Osteoblast (primary cell): ENCODE results near the gene TMEM45A. TPM values are rescaled to one million over a fixed set of nuclear protein-coding genes. Genes with fewer than 3 reads are reported as not detected.
"Not testable (repeated sequence)": the region's sequence is repeated elsewhere in the genome, so short reads cannot be mapped to it uniquely, and the experiment has no call there.

Experiments used
- DNase-seq: peaks from one replicate; pipeline ENCODE4 v3.0.0; 2011; ENCODE audit warnings: low spot score, mixed read lengths; ENCODE audit not compliant: insufficient read length; ENCODE audit errors: missing footprints
- H2AFZ ChIP-seq: 2 replicates; pipeline ENCODE4 v1.6.0; 2011; ENCODE audit warnings: mild to moderate bottlenecking, low read length
- H3K27ac ChIP-seq: 2 replicates; pipeline ENCODE4 v1.5.1; 2011; ENCODE audit warnings: mild to moderate bottlenecking, low read depth, low read length, moderate library complexity
- H3K27me3 ChIP-seq: 2 replicates; pipeline ENCODE4 v1.6.0; 2012; ENCODE audit warnings: mild to moderate bottlenecking, control low read depth, inconsistent platforms, low read length, moderate library complexity; ENCODE audit not compliant: insufficient read depth
- H3K36me3 ChIP-seq: 2 replicates; pipeline ENCODE4 v1.5.1; 2011; ENCODE audit warnings: mild to moderate bottlenecking, low read length, control low read depth, moderate library complexity; ENCODE audit not compliant: insufficient read depth
- H3K4me1 ChIP-seq: 2 replicates; pipeline ENCODE4 v1.5.1; 2011; ENCODE audit warnings: mild to moderate bottlenecking, low read length, control low read depth, moderate library complexity; ENCODE audit not compliant: insufficient read depth
- H3K4me2 ChIP-seq: 2 replicates; pipeline ENCODE4 v1.6.0; 2011; ENCODE audit warnings: mild to moderate bottlenecking, low read length; ENCODE audit not compliant: insufficient read depth
- H3K4me3 ChIP-seq: fragments of 200-600 bp; sonication (generic); 3 replicates; pipeline ENCODE4 v1.5.1; 2012; ENCODE audit warnings: mild to moderate bottlenecking, low read length, inconsistent platforms; ENCODE audit not compliant: insufficient read depth
- H3K79me2 ChIP-seq: 2 replicates; pipeline ENCODE4 v1.6.0; 2012; ENCODE audit warnings: mild to moderate bottlenecking, low read length, control low read depth, inconsistent platforms; ENCODE audit not compliant: insufficient read depth
- H3K9me3 ChIP-seq: 2 replicates; pipeline ENCODE4 v1.5.1; 2011; ENCODE audit warnings: low read depth, low read length, control low read depth
- H4K20me1 ChIP-seq: 2 replicates; pipeline ENCODE4 v1.6.0; 2012; ENCODE audit warnings: mild to moderate bottlenecking, low read length, control low read depth; ENCODE audit not compliant: insufficient read depth
- total RNA-seq: library from RNA; depleted of rRNA; stranded (reverse); fragments of >200 nt; gene quantifications from 2 replicates; pipeline ENCODE4 v1.2.3, GENCODE V29; 2012
- TF ChIP-seq, protein P1 (sequence below): IDR thresholded peaks from 2 replicates; pipeline ENCODE4 v1.5.1; 2011; ENCODE audit warnings: mild to moderate bottlenecking, low read depth, low read length, moderate library complexity; ENCODE audit errors: extremely low read depth

Gene TMEM45A
- total RNA-seq, 1 donor: 35.5 TPM

DNA sequence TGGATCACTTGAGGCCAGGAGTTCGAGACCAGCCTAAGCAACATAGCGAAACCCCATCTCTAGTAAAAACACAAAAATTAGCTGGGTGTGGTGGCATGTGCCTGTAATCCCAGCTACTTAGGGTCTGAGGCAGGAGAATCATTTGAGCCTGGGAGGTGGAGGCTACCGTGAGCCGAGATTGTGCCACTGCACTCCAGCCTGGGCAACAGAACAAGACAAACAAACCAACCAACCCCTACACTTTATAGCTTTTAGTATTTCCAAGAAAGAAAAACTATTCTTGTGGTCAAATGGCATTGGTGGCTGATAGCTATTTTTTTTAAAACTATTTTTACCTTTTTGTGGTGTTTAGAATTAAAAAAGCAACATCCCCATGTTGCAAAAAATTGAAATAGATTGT is 7.2 kb downstream of the TMEM45A start:
- Histone ChIP-seq H3K27ac (no peak overlapping the region), H3K36me3 (no peaks in the 10 kb centered on the region), H3K4me2 (no peak overlapping the region), H3K79me2 (peaks cover 5% of the 10 kb centered on the region), H3K27me3 (no peaks in the 10 kb centered on the region), H4K20me1 (no peaks in the 10 kb centered on the region), H3K4me1 (peaks cover 10% of the 10 kb centered on the region), H3K4me3 (no peak overlapping the region), H2AFZ (no peak overlapping the region), H3K9me3 (no peaks in the 10 kb centered on the region)
- no peak for DNase-seq
- TF ChIP-seq, protein P1, sequence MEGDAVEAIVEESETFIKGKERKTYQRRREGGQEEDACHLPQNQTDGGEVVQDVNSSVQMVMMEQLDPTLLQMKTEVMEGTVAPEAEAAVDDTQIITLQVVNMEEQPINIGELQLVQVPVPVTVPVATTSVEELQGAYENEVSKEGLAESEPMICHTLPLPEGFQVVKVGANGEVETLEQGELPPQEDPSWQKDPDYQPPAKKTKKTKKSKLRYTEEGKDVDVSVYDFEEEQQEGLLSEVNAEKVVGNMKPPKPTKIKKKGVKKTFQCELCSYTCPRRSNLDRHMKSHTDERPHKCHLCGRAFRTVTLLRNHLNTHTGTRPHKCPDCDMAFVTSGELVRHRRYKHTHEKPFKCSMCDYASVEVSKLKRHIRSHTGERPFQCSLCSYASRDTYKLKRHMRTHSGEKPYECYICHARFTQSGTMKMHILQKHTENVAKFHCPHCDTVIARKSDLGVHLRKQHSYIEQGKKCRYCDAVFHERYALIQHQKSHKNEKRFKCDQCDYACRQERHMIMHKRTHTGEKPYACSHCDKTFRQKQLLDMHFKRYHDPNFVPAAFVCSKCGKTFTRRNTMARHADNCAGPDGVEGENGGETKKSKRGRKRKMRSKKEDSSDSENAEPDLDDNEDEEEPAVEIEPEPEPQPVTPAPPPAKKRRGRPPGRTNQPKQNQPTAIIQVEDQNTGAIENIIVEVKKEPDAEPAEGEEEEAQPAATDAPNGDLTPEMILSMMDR: no peak

DNA sequence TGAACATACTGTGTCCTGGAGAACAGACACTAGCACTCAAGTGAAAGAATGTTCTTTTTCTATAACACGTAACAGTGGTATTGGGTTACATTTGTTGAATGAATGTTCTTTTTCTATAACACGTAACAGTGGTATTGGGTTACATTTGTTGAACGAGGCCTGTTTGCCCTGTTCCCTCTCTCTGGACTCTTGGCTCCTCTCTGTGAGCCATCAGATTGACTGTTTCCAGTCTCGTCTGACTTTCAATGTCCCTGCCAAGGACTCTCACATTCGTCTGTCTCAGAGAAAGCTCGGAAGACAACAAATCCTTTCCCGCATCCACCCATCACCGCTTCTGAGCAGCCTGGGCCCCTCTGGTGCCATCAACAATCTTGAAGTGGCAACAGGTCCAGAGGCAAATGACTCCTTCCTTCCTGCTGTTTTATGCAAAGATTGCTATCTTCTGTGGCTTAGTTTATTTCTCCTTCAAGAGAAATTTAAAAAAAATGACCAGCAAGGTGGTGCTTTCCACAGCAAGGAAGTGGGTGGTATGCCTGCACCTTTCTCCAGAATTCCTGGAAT is 8.0 kb downstream of the TMEM45A start:
- TF ChIP-seq, protein P1: no peak
- peaks cover 2% of the 10 kb centered on the region for H3K79me2 ChIP-seq
- no peak overlapping the region for H3K4me3 ChIP-seq
- H2AFZ ChIP-seq: no peak overlapping the region
- no peak overlapping the region for H3K27ac ChIP-seq
- H4K20me1 ChIP-seq: no peaks in the 10 kb centered on the region
- no peak for DNase-seq
- no peaks in the 10 kb centered on the region for H3K27me3 ChIP-seq
- no peaks in the 10 kb centered on the region for H3K36me3 ChIP-seq
- H3K4me2 ChIP-seq: no peak overlapping the region
- peaks cover 10% of the 10 kb centered on the region for H3K4me1 ChIP-seq
- no peaks in the 10 kb centered on the region for H3K9me3 ChIP-seq

DNA sequence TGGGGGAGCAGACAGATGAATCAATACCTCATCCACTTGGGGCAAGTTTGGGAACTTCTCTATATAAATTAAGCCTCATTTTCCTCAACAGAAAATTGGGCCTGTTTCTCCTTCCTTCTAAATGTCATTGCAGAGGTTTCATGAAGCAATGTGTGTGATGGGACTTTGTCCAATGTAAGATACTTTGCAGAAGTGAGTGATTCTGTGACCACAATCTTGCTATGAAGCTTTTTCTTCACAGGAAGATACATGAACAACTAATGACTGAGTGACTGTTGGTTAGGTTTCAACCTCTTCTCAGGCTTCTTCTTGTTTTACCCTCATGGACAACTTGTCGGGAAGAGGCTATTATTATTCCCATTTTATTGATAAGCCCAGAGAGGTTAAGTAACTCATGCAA is 11.0 kb downstream of the TMEM45A start:
- Histone ChIP-seq H3K79me2 (no peaks in the 10 kb centered on the region), H3K27ac (no peak overlapping the region), H3K4me1 (peaks cover 11% of the 10 kb centered on the region), H3K9me3 (no peaks in the 10 kb centered on the region), H3K4me3 (no peak overlapping the region), H3K4me2 (no peak overlapping the region), H2AFZ (no peak overlapping the region), H3K36me3 (no peaks in the 10 kb centered on the region), H4K20me1 (no peaks in the 10 kb centered on the region), H3K27me3 (no peaks in the 10 kb centered on the region)
- TF ChIP-seq, protein P1: no peak
- no peak for DNase-seq

DNA sequence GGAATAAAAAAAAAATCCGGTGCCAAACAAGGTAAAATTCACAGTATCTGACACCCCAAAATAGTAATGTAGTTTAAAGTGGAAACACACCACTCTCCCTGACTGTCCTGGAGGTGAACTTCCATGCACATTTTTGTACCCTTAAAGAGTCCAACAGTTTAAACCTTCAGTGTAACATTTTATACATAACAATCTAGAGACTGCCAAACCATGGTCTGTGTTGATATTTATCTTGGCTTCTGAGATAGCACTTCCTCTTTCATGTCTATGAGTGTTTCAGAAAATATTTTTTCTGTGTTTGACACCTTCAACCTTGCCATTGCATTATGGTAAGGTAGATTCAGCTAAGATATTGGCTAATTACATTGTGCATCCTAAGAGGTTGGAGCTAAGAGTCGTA is 13.9 kb downstream of the TMEM45A start:
- H3K27ac ChIP-seq: no peak overlapping the region
- peaks cover 11% of the 10 kb centered on the region for H3K4me1 ChIP-seq
- DNase-seq: no peak
- H3K4me3 ChIP-seq: no peak overlapping the region
- H3K27me3 ChIP-seq: no peaks in the 10 kb centered on the region
- no peaks in the 10 kb centered on the region for H3K36me3 ChIP-seq
- H3K79me2 ChIP-seq: no peaks in the 10 kb centered on the region
- no peaks in the 10 kb centered on the region for H4K20me1 ChIP-seq
- H3K9me3 ChIP-seq: no peaks in the 10 kb centered on the region
- H2AFZ ChIP-seq: no peak overlapping the region
- no peak overlapping the region for H3K4me2 ChIP-seq
- TF ChIP-seq, protein P1: no peak

DNA sequence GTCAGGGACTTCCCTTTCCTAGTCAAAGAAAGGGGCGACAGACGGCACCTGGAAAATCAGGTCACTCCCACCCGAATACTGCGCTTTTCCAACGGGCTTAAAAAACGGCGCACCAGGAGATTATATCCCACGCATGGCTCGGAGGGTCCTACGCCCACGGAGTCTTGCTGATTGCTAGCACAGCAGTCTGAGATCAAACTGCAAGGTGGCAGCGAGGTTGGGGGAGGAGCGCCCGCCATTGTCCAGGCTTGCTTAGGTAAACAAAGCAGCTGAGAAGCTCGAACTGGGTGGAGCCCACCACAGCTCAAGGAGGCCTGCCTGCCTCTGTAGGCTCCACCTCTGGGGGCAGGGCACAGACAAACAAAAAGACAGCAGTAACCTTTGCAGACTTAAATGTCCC is 17.4 kb downstream of the TMEM45A start:
- not testable (repeated sequence) for H2AFZ ChIP-seq, H3K36me3 ChIP-seq, H3K9me3 ChIP-seq, H3K4me3 ChIP-seq, H3K79me2 ChIP-seq, H4K20me1 ChIP-seq, H3K4me2 ChIP-seq, H3K27me3 ChIP-seq, H3K27ac ChIP-seq, DNase-seq
- H3K4me1 ChIP-seq: peaks cover 11% of the 10 kb centered on the region
